A549 (cell line): ENCODE measurements around the gene ADGRD1. TPM values are rescaled to one million over a fixed set of nuclear protein-coding genes. Genes with fewer than 3 reads are reported as not detected.

Source experiments
- ATAC-seq, 2 experiments: fragments of 200-7000 bp in 1 of 2; fragments of >200 bp in 1 of 2; cut with Nextera tagmentation in 1 of 2; cut with Tn5 transposase in 1 of 2; 3 replicates each; pipeline versions ENCODE4 v1.8.0 to v1.9.1; 2018 to 2020; ENCODE audit warnings: mild to moderate bottlenecking in 1 of 2, moderate library complexity in 1 of 2
- CTCF ChIA-PET: fragments of 300-600 bp; sonication (Branson Sonifier 250); formaldehyde crosslinking; extraction: SDS; loops from one replicate; lab custom pipeline; 2021; ENCODE audit warnings: antibody characterized with exemption, inconsistent platforms; lab: Yijun Ruan, JAX
- POLR2A ChIA-PET: fragments of 350-600 bp; formaldehyde crosslinking; extraction: SDS; loops from one replicate; lab custom pipeline; 2021; ENCODE audit warnings: antibody characterized with exemption, inconsistent platforms; lab: Yijun Ruan, JAX
- DNase-seq, 2 experiments: peaks; one replicate each; pipeline versions ENCODE4 v3.0.0 to v3.0.0-alpha.2; 2011 to 2016; ENCODE audit warnings: low read depth in 1 of 2, low spot score in 1 of 2
- FAIRE-seq: peaks from 2 replicates; lab custom pipeline; 2011; peaks lifted over from hg19 to GRCh38; lab: Jason Lieb, UNC
- H3K27ac ChIP-seq, 2 experiments: fragments of >200 bp; sonication (Bioruptor Twin); formaldehyde crosslinking; 3 replicates each; pipeline ENCODE4 v1.5.1; 2016 to 2017
- H3K4me1 ChIP-seq: fragments of >200 bp; sonication (Bioruptor Twin); formaldehyde crosslinking; 3 replicates; pipeline ENCODE4 v1.6.1; 2016
- H3K4me2 ChIP-seq: fragments of >200 bp; sonication (Bioruptor Twin); formaldehyde crosslinking; 3 replicates; pipeline ENCODE4 v1.6.1; 2016
- H3K4me3 ChIP-seq: fragments of >200 bp; sonication (Bioruptor Twin); formaldehyde crosslinking; 3 replicates; pipeline ENCODE4 v1.5.1; 2016
- H3K9me3 ChIP-seq: fragments of >200 bp; sonication (Bioruptor Twin); formaldehyde crosslinking; 3 replicates; pipeline ENCODE4 v1.6.1; 2016
- CBX2 ChIP-seq: fragments of 200-600 bp; sonication (generic); IDR thresholded peaks from 2 replicates; pipeline ENCODE4 v1.6.1; 2016; ENCODE audit warnings: low read depth, mild to moderate bottlenecking, borderline replicate concordance
- CEBPB ChIP-seq, 2 experiments: fragments of >200 bp in 1 of 2; sonication (Bioruptor Twin) in 1 of 2; formaldehyde crosslinking in 1 of 2; IDR thresholded peaks; 2 replicates each; pipeline ENCODE4 v1.6.1; 2012 to 2016
- CHD4 ChIP-seq: fragments of 200-600 bp; sonication (generic); IDR thresholded peaks from 2 replicates; pipeline ENCODE4 v1.6.1; 2016; ENCODE audit warnings: antibody characterized with exemption, mild to moderate bottlenecking, borderline replicate concordance
- EHMT2 ChIP-seq: fragments of 200-600 bp; sonication (generic); IDR thresholded peaks from 2 replicates; pipeline ENCODE4 v1.6.1; 2016; ENCODE audit warnings: antibody characterized with exemption, low read depth, mild to moderate bottlenecking, moderate library complexity
- EP300 ChIP-seq, 2 experiments: fragments of >200 bp; sonication (Bioruptor Twin); formaldehyde crosslinking; IDR thresholded peaks; 2 replicates in 1 of 2; 3 replicates in 1 of 2; pipeline ENCODE4 v1.6.1; 2016 to 2017
- ESRRA ChIP-seq: fragments of 150-350 bp; IDR thresholded peaks from 2 replicates; pipeline ENCODE4 v1.6.1; 2014; ENCODE audit warnings: mild to moderate bottlenecking, low read length, borderline replicate concordance
- FOSL2 ChIP-seq, 2 experiments: fragments of 450-650 bp in 1 of 2; fragments of >200 bp in 1 of 2; sonication (Bioruptor Twin) in 1 of 2; formaldehyde crosslinking; IDR thresholded peaks; 2 replicates each; pipeline versions ENCODE4 v1.5.0 to v1.6.1; 2016 to 2020; ENCODE audit warnings: mild to moderate bottlenecking in 1 of 2, moderate library complexity in 1 of 2
- FOXS1 ChIP-seq: fragments of 250-450 bp; sonication (Bioruptor Pico); IDR thresholded peaks from 2 replicates; pipeline ENCODE4 v1.5.0; 2020; ENCODE audit warnings: mild to moderate bottlenecking, moderate library complexity
- HDAC2 ChIP-seq: fragments of 200-600 bp; sonication (generic); IDR thresholded peaks from 2 replicates; pipeline ENCODE4 v1.6.1; 2016
- HEYL ChIP-seq: fragments of 250-450 bp; sonication (Bioruptor Pico); IDR thresholded peaks from 2 replicates; pipeline ENCODE4 v1.8.0; 2021; ENCODE audit warnings: mild to moderate bottlenecking, moderate library complexity
- HOXA7 ChIP-seq: fragments of 250-450 bp; sonication (Bioruptor Pico); IDR thresholded peaks from 2 replicates; pipeline ENCODE4 v1.5.0; 2020; ENCODE audit warnings: mild to moderate bottlenecking, moderate library complexity
- HOXB5 ChIP-seq: fragments of 250-450 bp; sonication (Bioruptor Pico); IDR thresholded peaks from 2 replicates; pipeline ENCODE4 v1.5.0; 2020; ENCODE audit warnings: mild to moderate bottlenecking, moderate library complexity
- JUN ChIP-seq, 2 experiments: fragments of >200 bp; sonication (Bioruptor Twin); formaldehyde crosslinking; IDR thresholded peaks; 2 replicates in 1 of 2; 3 replicates in 1 of 2; pipeline ENCODE4 v1.6.1; 2016 to 2017
- JUNB ChIP-seq: fragments of >200 bp; sonication (Bioruptor Twin); formaldehyde crosslinking; IDR thresholded peaks from 2 replicates; pipeline ENCODE4 v1.6.1; 2016
- KDM5A ChIP-seq: fragments of 200-600 bp; sonication (generic); IDR thresholded peaks from 2 replicates; pipeline ENCODE4 v1.6.1; 2016; ENCODE audit warnings: antibody characterized with exemption, mild to moderate bottlenecking
- MAX ChIP-seq: IDR thresholded peaks from 2 replicates; pipeline ENCODE4 v1.6.1; 2012
- MAZ ChIP-seq: fragments of 150-350 bp; IDR thresholded peaks from 2 replicates; pipeline ENCODE4 v1.6.1; 2014; ENCODE audit warnings: antibody characterized with exemption, low read depth, low read length, borderline replicate concordance
- MYC ChIP-seq: IDR thresholded peaks from 2 replicates; pipeline ENCODE4 v1.6.1; 2012; ENCODE audit warnings: mild to moderate bottlenecking, inconsistent platforms, low read length, improper control_type of control experiment, borderline replicate concordance
- NR3C1 ChIP-seq: fragments of >200 bp; sonication (Bioruptor Twin); formaldehyde crosslinking; IDR thresholded peaks from 3 replicates; pipeline ENCODE4 v1.6.1; 2017
- PHF8 ChIP-seq: fragments of 200-600 bp; sonication (generic); IDR thresholded peaks from 2 replicates; pipeline ENCODE4 v1.6.1; 2016; ENCODE audit warnings: low read depth, mild to moderate bottlenecking, antibody characterized with exemption, moderate library complexity, borderline replicate concordance
- POLR2A ChIP-seq: IDR thresholded peaks from 2 replicates; pipeline ENCODE4 v1.6.1; 2012; ENCODE audit warnings: mild to moderate bottlenecking, low read length
- POLR2AphosphoS2 ChIP-seq: conservative IDR thresholded peaks from 2 replicates; pipeline ENCODE4 v1.6.1; 2012; ENCODE audit warnings: low read length, improper control_type of control experiment, inconsistent platforms
- RAD21 ChIP-seq, 2 experiments: fragments of >200 bp in 1 of 2; sonication (Bioruptor Twin) in 1 of 2; formaldehyde crosslinking in 1 of 2; IDR thresholded peaks in 1 of 2; conservative IDR thresholded peaks in 1 of 2; 2 replicates in 1 of 2; 3 replicates in 1 of 2; pipeline ENCODE4 v1.6.1; 2012 to 2018; ENCODE audit warnings: inconsistent platforms in 1 of 2
- RCOR1 ChIP-seq: fragments of 150-350 bp; IDR thresholded peaks from 2 replicates; pipeline ENCODE4 v1.6.1; 2014; ENCODE audit warnings: antibody characterized with exemption, low read length, low read depth
- RFX5 ChIP-seq: fragments of 450-650 bp; IDR thresholded peaks from 2 replicates; pipeline ENCODE4 v1.7.1; 2014; ENCODE audit warnings: antibody characterized with exemption, mild to moderate bottlenecking, moderate library complexity
- RNF2 ChIP-seq: fragments of 200-600 bp; sonication (generic); IDR thresholded peaks from 2 replicates; pipeline ENCODE4 v1.6.1; 2016; ENCODE audit warnings: low read depth, mild to moderate bottlenecking, antibody characterized with exemption, moderate library complexity, borderline replicate concordance
- SREBF2 ChIP-seq: fragments of 450-650 bp; IDR thresholded peaks from 2 replicates; pipeline ENCODE4 v1.6.1; 2014; ENCODE audit warnings: mild to moderate bottlenecking, moderate library complexity
- TFCP2L1 ChIP-seq: fragments of 250-450 bp; sonication (Bioruptor Pico); IDR thresholded peaks from 2 replicates; pipeline ENCODE4 v1.5.0; 2021; ENCODE audit warnings: mild to moderate bottlenecking
- TP53 ChIP-seq: fragments of 250-450 bp; sonication (Bioruptor Pico); IDR thresholded peaks from 2 replicates; pipeline ENCODE4 v1.5.0; 2021; ENCODE audit warnings: mild to moderate bottlenecking, moderate library complexity
- ZC3H11A ChIP-seq: fragments of 450-650 bp; IDR thresholded peaks from 2 replicates; pipeline ENCODE4 v1.6.1; 2014; ENCODE audit warnings: antibody characterized with exemption, mild to moderate bottlenecking
- ZFP36 ChIP-seq: fragments of 450-650 bp; IDR thresholded peaks from 2 replicates; pipeline ENCODE4 v1.6.1; 2014; ENCODE audit warnings: borderline replicate concordance; ENCODE audit not compliant: partially characterized antibody
- ZSCAN20 ChIP-seq: fragments of 250-450 bp; sonication (Bioruptor Pico); IDR thresholded peaks from 2 replicates; pipeline ENCODE4 v1.8.0; 2022; ENCODE audit warnings: mild to moderate bottlenecking, moderate library complexity
- WGBS: methylation state at CpG from one replicate; pipeline ENCODE4 v1.1.6; 2017; ENCODE audit errors: missing lambda C conversion rate; 5-methylcytosine and 5-hydroxymethylcytosine counted together
- polyA plus RNA-seq, 4 experiments: library from polyadenylated mRNA; depleted of rRNA in 3 of 4; stranded (reverse); fragments of >200 nt; fragmentation: RNase III in 1 of 4; extraction: RNeasy Plus Mini Kit Qiagen cat#74134 plus additional on column Dnase treatment in 1 of 4; gene quantifications; 2 replicates in 3 of 4; 3 replicates in 1 of 4; pipeline ENCODE4 v1.2.3, GENCODE V29; 2011 to 2017
- TF ChIP-seq, protein P1 (sequence below): fragments of >200 bp; sonication (Bioruptor Twin); formaldehyde crosslinking; IDR thresholded peaks from 3 replicates; pipeline ENCODE4 v1.6.1; 2016
- TF ChIP-seq, protein P2 (sequence below): fragments of 450-650 bp; IDR thresholded peaks from 2 replicates; pipeline ENCODE4 v1.6.1; 2014; ENCODE audit warnings: antibody characterized with exemption

ADGRD1 gene
- polyA plus RNA-seq, 2 of the 4 experiments (the other 2 are of a cell fraction), result 0.36 to 1.5 TPM

DNA sequence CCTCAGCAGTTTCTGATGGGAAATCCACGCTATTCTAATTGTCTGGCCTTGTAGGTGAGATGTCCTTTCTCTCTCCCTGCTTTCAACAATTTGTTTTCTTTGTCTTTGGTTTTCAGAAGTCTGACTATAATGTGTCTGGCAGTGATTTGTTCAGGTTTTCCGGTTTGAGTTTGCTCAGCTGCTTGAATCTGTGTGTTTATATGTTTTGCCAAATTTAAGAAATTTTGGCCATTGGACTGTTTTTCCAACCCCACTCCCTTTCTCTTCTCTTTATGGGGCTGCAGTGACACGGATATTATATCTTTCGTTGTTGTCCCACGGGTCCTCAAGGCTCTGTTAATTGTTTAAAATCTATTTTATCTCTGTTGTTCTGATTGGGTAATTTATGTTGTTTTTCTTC is 105.0 kb downstream of the ADGRD1 start:
- no peak for DNase-seq
- POLR2A ChIA-PET, result no interaction called here
- no peak overlapping the region for H3K4me3 ChIP-seq
- H3K9me3 ChIP-seq, result no peaks in the 10 kb centered on the region
- CTCF ChIA-PET, result interaction anchor here (1.9 kb wide), 1 partner anchor 143 kb away, joined by 4 read pairs; no protein-coding TSS in a partner anchor
- WGBS, result 45% methylated on average over 5 of the region's 5 CpGs
- H3K4me1 ChIP-seq, result no peaks in the 10 kb centered on the region
- H3K27ac ChIP-seq, result no peak overlapping the region
- TF ChIP-seq, protein P1, sequence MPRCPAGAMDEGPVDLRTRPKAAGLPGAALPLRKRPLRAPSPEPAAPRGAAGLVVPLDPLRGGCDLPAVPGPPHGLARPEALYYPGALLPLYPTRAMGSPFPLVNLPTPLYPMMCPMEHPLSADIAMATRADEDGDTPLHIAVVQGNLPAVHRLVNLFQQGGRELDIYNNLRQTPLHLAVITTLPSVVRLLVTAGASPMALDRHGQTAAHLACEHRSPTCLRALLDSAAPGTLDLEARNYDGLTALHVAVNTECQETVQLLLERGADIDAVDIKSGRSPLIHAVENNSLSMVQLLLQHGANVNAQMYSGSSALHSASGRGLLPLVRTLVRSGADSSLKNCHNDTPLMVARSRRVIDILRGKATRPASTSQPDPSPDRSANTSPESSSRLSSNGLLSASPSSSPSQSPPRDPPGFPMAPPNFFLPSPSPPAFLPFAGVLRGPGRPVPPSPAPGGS, result no peak
- TF ChIP-seq TFCP2L1 (CRISPR knock-in tag) (no peak), RFX5 (no peak), POLR2AphosphoS2 (no peak), HOXB5 (CRISPR knock-in tag) (no peak), JUNB (no peak), SREBF2 (no peak), PHF8 (no peak), ZC3H11A (no peak), CEBPB (IDR thresholded peaks at IDR 0.05) (no peak), ZFP36 (no peak)
- TF ChIP-seq, protein P2, sequence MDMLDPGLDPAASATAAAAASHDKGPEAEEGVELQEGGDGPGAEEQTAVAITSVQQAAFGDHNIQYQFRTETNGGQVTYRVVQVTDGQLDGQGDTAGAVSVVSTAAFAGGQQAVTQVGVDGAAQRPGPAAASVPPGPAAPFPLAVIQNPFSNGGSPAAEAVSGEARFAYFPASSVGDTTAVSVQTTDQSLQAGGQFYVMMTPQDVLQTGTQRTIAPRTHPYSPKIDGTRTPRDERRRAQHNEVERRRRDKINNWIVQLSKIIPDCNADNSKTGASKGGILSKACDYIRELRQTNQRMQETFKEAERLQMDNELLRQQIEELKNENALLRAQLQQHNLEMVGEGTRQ, result no peak
- ATAC-seq, result no peak
- no peak for FAIRE-seq
- H3K4me2 ChIP-seq, result no peak overlapping the region

DNA sequence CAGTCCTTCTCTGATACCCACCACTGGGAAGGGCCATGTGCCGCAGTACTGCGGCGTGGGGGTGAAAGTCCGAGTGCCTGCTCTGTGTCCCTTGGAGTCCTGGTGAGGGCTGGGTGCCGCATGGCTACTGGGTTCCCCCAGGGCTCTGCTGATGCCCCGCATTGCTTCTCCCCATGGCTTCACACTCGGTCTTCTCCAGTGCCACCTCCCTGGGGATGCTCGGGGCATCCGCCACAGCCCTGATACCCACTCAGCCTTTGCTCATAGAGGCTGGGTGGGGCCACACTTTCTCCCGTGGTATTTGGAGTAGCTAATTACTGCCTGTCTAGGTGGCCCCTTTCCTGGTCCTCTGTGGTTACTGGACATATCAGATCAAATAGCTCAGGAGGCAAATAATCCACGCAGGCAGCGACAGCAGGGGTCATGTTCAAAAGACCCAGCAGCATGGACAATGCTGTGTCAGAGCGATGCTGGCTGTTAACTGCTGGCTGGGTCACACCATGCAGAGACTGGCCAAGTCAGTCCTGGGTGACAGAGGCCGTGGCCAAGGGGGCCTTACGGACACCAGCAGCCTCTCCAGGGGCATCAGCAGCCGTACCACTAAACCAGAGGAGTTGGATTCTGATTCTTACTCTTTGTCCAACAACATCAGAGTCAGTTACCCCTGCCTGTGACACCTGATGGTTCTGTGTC is 106.5 kb downstream of the ADGRD1 start:
- CTCF ChIA-PET, result no interaction called here
- H3K27ac ChIP-seq, result no peak overlapping the region
- 61% methylated on average over 15 of the region's 16 CpGs for WGBS
- TF ChIP-seq EP300 (IDR thresholded peaks at IDR 0.05) (no peak), RCOR1 (no peak), NR3C1 (no peak), HDAC2 (no peak), HOXA7 (no peak), CBX2 (no peak), TP53 (CRISPR knock-in tag) (no peak), ZC3H11A (no peak), HOXB5 (CRISPR knock-in tag) (no peak), ZSCAN20 (CRISPR knock-in tag) (no peak), POLR2A (no peak), RNF2 (no peak), FOXS1 (no peak)
- TF ChIP-seq, all 56 proteins: peak for 0
- Histone ChIP-seq H3K4me1 (no peaks in the 10 kb centered on the region), H3K4me2 (no peak overlapping the region), H3K9me3 (no peaks in the 10 kb centered on the region), H3K4me3 (no peak overlapping the region)
- POLR2A ChIA-PET, result no interaction called here
- ATAC-seq (no peak), FAIRE-seq (no peak), DNase-seq (no peak)

- H3K4me3 ChIP-seq, result no peak overlapping the region
- H3K4me1 ChIP-seq, result no peaks in the 10 kb centered on the region
- no peaks in the 10 kb centered on the region for H3K9me3 ChIP-seq
- POLR2A ChIA-PET, result no interaction called here
- no peak overlapping the region for H3K27ac ChIP-seq
- FAIRE-seq (no peak), ATAC-seq (no peak), DNase-seq (no peak)
- no peak overlapping the region for H3K4me2 ChIP-seq
- 49% methylated on average over 11 of the region's 13 CpGs for WGBS
- CTCF ChIA-PET, result no interaction called here
- no peak for TF ChIP-seq MAZ
- TF ChIP-seq TFCP2L1 (CRISPR knock-in tag), result no peak
- no peak for TF ChIP-seq HEYL (CRISPR knock-in tag)
- no peak for TF ChIP-seq MYC
- no peak for TF ChIP-seq ESRRA
- TF ChIP-seq POLR2AphosphoS2, result no peak
- TF ChIP-seq FOSL2 (IDR thresholded peaks at IDR 0.05), result no peak
- no peak for TF ChIP-seq FOSL2 (CRISPR knock-in tag; IDR thresholded peaks at IDR 0.05)
- TF ChIP-seq PHF8, result no peak
- no peak for TF ChIP-seq KDM5A
- TF ChIP-seq SREBF2, result no peak
- TF ChIP-seq CHD4, result no peak
- TF ChIP-seq EHMT2, result no peak
- TF ChIP-seq RAD21 (conservative IDR thresholded peaks at IDR 0.05 in 1 of 2, IDR thresholded peaks at IDR 0.05 in 1 of 2), result no peak
- no peak for TF ChIP-seq NR3C1
- TF ChIP-seq JUN (IDR thresholded peaks at IDR 0.05), result no peak
- TF ChIP-seq RFX5, result no peak
- no peak for TF ChIP-seq TP53 (CRISPR knock-in tag)
- no peak for TF ChIP-seq MAX
Measured at GRCh38 chr12:131061041-131061806, 107.5 kb downstream of the ADGRD1 start.
